GM19463 (cell line): ENCODE results near the gene TOMM40L.
"Not testable (repeated sequence)": the region's sequence is repeated elsewhere in the genome, so short reads cannot be mapped to it uniquely, and the experiment has no call there.

Source experiments
- ATAC-seq: cut with Tn5 transposase; IDR thresholded peaks from one replicate; pipeline ENCODE4 v1.9.1; 2021; ENCODE audit warnings: mild to moderate bottlenecking, moderate library complexity; ENCODE audit not compliant: unreplicated experiment

TOMM40L gene

GRCh38 chr1:161251579-161251978 lies 25.7 kb downstream of the TOMM40L start:
- ATAC-seq = no peak

GRCh38 chr1:161255302-161255701 lies 29.4 kb downstream of the TOMM40L start:
- not testable (repeated sequence) for ATAC-seq

DNA sequence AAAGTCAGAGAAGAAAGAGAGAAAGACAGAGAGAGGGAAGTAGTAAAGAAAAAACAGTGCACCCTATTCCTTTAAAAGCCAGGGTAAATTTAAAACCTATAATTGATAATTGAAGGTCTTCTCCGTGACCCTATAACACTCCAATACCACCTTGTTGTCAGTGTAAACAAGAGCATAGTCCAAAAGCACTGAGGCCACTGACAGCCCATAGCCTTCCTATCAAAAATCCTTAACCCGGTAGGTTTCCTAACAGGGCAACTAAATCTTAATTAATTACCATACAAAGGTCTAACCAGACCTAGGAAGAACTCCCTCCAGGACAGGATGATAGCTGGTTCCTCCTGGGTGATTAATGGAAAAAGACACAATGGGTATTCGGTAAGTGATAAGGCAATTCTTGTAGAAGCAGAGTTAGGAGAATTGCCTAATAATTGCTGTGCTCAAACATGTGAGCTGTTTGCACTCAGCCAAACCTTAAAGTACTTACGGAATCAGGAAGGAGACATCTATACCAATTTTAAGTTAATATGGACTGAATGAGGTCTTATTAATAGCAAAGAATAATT lies 30.2 kb downstream of the TOMM40L start:
- ATAC-seq = not testable (repeated sequence)

GRCh38 chr1:161257109-161257508 lies 31.2 kb downstream of the TOMM40L start:
- not testable (repeated sequence) for ATAC-seq

DNA sequence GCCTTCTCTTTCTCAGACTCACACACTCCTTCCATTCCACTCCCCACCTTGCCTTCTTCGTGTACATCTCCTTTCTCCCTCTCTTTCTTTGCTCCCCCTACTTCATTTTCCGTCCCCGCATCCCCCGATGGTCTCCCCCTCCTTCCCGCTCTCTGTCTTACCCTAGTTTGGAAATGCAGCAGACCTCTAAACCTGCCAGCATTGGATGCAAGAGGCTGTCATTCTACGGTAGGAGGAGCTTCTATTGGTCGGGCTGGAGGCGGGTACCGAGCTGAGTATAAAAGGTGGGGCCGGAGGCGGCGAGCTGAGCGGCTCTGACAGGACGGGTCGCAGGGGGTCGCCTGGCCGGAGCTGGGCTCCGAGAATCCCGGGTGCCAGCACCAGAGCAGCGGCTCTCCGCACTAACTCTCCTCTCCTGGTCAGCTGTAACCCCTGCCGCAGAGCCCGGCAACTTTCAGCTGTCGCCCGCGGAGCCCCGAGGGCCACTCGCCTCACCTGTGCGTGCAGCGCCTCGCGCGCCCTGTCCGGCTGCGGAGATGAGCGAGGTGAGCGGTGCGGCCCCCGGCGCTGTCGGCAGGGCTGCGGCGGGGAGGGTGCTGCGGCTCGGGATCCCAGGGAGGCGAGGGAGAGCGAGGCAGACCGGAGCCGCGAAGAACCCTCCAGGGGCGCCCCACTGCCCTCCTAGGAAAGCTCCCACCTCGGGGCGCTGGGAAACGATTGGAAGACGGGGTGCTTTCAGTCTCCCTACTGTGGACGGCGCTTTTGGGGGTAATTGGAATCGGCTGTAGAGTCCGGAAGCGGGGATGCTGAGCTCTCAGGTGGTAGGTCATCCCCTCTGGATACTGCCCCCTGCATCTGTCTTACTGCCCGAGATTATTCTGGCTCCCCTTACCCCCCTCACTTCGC lies 32.8 kb downstream of the TOMM40L start, which contains the start of gene PCP4L1:
TSS of gene PCP4L1 (plus strand) at position 307 of the 906 bp plus-strand sequence. CDS start at position 537, 230 bp downstream.
- peak; percentile 66 for ATAC-seq

- ATAC-seq = no peak
Measured at GRCh38 chr1:161259345-161259702, 33.5 kb downstream of the TOMM40L start.

DNA sequence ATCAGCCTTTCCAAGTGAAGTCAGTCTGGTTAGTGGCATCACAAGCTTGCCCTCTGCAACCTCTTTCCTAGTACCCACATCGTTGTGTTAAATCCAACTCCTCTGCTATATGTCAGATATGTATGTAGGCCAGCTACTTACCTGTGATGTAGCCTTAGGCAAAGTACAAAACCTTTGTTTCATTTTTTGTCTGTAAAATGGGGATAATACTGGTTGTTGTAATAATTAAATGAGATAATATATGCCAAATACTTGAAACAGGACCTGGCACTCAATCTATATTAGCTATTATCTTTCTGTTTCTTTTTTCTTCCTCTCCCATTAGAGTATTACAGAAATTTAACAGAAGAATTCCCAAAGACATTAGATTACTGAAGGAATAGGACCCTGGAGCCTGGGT lies 33.9 kb downstream of the TOMM40L start:
- ATAC-seq = no peak

GRCh38 chr1:161260376-161261260 lies 34.8 kb downstream of the TOMM40L start:
- ATAC-seq = no peak

- no peak for ATAC-seq
Measured at GRCh38 chr1:161261261-161262235, 35.7 kb downstream of the TOMM40L start.

DNA sequence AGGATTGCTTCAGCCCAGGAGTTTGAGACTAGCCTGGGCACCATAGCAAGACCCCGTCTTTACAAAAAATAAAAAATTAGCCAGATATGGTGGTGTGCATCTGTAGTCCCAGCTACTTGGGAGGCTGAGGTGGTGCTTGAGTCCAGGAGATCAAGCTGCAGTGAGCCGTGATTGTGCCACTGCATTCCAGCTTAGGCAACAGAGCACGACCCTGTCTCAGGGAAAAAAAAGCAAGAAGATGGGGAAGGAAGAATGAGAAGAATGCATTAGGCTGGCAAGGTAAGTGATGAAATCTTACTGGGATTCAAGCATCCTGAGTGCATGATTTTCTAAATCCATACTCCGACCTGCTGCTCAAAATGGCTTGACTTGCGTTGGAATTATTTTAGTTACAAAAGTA lies 39.4 kb downstream of the TOMM40L start:
- no peak for ATAC-seq

DNA sequence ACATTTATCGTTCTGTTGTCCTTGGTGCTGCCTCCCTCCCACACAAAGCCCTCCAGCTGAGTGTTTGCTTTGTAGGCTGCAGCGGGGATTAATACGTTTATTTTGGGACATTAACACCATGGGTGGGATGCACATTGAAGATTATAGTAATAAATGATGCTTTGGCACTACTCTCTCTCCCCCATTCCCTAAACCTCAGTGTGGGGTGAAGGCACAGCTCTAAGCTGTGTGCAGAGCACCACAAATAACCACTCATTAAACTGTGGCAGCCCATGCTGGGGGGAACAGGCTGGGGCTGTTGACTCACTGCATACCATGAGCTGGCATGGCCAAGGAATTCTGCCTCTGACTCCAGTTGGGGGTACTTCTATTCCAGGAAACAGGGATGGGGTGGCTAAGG lies 40.3 kb downstream of the TOMM40L start:
- ATAC-seq = no peak

GRCh38 chr1:161266836-161267235 lies 41.0 kb downstream of the TOMM40L start:
- no peak for ATAC-seq

GRCh38 chr1:161267321-161267720 lies 41.5 kb downstream of the TOMM40L start:
- ATAC-seq = no peak

DNA sequence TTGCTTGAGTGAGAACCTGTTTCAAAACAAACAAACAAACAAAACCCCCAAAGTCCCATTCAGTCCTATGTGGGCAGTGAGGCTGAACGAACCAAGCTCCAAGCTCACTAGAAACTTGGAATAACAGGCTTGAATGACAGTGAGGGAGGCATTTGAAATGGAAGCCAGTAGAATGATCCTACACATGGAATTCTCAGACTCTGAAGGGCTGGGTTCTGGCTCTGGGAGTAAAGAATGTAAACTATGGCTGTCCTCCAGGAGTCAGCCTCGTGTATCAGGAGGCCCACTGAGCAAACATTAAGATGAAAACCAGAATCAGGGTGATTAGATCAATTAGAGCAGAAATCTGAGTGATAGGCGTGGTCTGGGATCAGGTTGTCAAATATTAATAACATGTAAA lies 47.5 kb downstream of the TOMM40L start:
- ATAC-seq = no peak

GRCh38 chr1:161274874-161275273 lies 49.0 kb downstream of the TOMM40L start:
- no peak for ATAC-seq
